Measurements from ENCODE around the gene TRPM3. TPM values are rescaled to one million over a fixed set of nuclear protein-coding genes. Genes with fewer than 3 reads are reported as not detected.

Gene TRPM3
- total and polyA plus RNA-seq, 2 of the 8 experiments (the other 6 are each of a cell fraction or from before 2014, with no cell fraction given) = 2.4 to 10.9 TPM

- TF ChIP-seq, protein P1, sequence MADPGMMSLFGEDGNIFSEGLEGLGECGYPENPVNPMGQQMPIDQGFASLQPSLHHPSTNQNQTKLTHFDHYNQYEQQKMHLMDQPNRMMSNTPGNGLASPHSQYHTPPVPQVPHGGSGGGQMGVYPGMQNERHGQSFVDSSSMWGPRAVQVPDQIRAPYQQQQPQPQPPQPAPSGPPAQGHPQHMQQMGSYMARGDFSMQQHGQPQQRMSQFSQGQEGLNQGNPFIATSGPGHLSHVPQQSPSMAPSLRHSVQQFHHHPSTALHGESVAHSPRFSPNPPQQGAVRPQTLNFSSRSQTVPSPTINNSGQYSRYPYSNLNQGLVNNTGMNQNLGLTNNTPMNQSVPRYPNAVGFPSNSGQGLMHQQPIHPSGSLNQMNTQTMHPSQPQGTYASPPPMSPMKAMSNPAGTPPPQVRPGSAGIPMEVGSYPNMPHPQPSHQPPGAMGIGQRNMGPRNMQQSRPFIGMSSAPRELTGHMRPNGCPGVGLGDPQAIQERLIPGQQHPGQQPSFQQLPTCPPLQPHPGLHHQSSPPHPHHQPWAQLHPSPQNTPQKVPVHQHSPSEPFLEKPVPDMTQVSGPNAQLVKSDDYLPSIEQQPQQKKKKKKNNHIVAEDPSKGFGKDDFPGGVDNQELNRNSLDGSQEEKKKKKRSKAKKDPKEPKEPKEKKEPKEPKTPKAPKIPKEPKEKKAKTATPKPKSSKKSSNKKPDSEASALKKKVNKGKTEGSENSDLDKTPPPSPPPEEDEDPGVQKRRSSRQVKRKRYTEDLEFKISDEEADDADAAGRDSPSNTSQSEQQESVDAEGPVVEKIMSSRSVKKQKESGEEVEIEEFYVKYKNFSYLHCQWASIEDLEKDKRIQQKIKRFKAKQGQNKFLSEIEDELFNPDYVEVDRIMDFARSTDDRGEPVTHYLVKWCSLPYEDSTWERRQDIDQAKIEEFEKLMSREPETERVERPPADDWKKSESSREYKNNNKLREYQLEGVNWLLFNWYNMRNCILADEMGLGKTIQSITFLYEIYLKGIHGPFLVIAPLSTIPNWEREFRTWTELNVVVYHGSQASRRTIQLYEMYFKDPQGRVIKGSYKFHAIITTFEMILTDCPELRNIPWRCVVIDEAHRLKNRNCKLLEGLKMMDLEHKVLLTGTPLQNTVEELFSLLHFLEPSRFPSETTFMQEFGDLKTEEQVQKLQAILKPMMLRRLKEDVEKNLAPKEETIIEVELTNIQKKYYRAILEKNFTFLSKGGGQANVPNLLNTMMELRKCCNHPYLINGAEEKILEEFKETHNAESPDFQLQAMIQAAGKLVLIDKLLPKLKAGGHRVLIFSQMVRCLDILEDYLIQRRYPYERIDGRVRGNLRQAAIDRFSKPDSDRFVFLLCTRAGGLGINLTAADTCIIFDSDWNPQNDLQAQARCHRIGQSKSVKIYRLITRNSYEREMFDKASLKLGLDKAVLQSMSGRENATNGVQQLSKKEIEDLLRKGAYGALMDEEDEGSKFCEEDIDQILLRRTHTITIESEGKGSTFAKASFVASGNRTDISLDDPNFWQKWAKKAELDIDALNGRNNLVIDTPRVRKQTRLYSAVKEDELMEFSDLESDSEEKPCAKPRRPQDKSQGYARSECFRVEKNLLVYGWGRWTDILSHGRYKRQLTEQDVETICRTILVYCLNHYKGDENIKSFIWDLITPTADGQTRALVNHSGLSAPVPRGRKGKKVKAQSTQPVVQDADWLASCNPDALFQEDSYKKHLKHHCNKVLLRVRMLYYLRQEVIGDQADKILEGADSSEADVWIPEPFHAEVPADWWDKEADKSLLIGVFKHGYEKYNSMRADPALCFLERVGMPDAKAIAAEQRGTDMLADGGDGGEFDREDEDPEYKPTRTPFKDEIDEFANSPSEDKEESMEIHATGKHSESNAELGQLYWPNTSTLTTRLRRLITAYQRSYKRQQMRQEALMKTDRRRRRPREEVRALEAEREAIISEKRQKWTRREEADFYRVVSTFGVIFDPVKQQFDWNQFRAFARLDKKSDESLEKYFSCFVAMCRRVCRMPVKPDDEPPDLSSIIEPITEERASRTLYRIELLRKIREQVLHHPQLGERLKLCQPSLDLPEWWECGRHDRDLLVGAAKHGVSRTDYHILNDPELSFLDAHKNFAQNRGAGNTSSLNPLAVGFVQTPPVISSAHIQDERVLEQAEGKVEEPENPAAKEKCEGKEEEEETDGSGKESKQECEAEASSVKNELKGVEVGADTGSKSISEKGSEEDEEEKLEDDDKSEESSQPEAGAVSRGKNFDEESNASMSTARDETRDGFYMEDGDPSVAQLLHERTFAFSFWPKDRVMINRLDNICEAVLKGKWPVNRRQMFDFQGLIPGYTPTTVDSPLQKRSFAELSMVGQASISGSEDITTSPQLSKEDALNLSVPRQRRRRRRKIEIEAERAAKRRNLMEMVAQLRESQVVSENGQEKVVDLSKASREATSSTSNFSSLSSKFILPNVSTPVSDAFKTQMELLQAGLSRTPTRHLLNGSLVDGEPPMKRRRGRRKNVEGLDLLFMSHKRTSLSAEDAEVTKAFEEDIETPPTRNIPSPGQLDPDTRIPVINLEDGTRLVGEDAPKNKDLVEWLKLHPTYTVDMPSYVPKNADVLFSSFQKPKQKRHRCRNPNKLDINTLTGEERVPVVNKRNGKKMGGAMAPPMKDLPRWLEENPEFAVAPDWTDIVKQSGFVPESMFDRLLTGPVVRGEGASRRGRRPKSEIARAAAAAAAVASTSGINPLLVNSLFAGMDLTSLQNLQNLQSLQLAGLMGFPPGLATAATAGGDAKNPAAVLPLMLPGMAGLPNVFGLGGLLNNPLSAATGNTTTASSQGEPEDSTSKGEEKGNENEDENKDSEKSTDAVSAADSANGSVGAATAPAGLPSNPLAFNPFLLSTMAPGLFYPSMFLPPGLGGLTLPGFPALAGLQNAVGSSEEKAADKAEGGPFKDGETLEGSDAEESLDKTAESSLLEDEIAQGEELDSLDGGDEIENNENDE (IDR thresholded peaks at IDR 0.05; ENCODE audit: insufficient replicate concordance, low read length) = no peak
- no peak for TF ChIP-seq CHD1 (IDR thresholded peaks at IDR 0.05; ENCODE audit: low read depth, low read length)
- no peak for TF ChIP-seq HDAC6 (IDR thresholded peaks at IDR 0.05; ENCODE audit: low read depth, low read length)
- no peak for TF ChIP-seq CBX8 (IDR thresholded peaks at IDR 0.05; ENCODE audit: borderline replicate concordance, low read depth, low read length)
- no peak for TF ChIP-seq POLR2AphosphoS5 (IDR thresholded peaks at IDR 0.05; ENCODE audit: low read depth, low read length)
- TF ChIP-seq ASH2L (IDR thresholded peaks at IDR 0.05; ENCODE audit: low read length) = no peak
- no peak for TF ChIP-seq CHD2 (IDR thresholded peaks at IDR 0.05; ENCODE audit: low read length)
- TF ChIP-seq RAD21 (IDR thresholded peaks at IDR 0.05 in 1 of 2, conservative IDR thresholded peaks at IDR 0.05 in 1 of 2; ENCODE audit: low read depth in 2 of 2, low read length in 2 of 2) = no peak
- TF ChIP-seq MAX (IDR thresholded peaks at IDR 0.05) = no peak
- TF ChIP-seq, protein P2, sequence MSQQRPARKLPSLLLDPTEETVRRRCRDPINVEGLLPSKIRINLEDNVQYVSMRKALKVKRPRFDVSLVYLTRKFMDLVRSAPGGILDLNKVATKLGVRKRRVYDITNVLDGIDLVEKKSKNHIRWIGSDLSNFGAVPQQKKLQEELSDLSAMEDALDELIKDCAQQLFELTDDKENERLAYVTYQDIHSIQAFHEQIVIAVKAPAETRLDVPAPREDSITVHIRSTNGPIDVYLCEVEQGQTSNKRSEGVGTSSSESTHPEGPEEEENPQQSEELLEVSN (IDR thresholded peaks at IDR 0.05) = no peak
These were observed 526.2 kb downstream of the TRPM3 start (continued) for GRCh38 chr9:70595211-70595610.

All from H1 (cell line).